ENCODE measurements around the gene RAC2.

RAC2 gene

DNA sequence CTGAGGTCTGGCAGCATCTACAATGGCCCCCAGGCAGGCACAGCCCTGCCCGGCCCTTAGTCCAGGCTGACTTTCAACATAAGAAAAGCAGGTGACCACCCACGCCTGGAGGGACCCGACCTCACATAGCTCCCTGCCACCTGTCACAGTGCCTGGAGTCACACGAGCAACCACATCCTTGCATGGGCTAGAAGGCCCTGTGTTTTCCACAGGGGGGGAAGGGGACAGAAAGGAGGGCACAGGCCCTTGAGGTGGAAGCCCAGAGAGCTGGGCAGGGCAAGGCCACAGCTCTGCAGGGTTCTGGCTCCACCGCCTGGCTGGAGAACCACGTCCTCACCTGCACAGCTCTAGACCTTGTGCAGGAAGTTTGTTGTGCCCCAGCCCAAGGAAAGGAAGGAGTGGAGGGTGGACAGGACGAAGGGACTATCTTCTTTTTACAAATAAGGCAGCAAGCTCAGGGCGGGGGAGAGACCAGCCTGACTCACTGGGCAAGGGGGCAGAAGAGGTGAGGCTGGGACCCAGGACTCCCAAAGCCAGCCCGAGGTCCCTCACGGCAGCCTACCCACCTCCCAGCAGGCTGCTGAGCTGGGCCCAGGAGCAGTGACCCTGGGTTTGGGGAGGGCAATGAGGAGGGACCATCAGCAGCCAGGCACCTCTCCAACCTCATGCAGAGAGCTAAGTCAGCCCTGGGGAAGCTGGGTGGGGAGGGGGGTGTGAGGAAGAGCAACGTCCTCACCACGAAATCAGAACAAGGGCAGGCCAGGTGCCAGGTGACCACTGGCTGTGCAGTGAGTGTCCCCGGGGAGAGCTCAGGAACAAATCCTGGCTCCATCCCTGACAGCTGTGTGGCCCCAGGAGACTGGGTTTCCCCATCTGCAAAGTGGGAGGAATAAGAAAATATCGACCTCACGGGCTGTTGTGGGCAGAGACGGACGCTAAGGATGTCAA, 60.4 kb downstream of the RAC2 start:
- H3K36me3 ChIP-seq (ENCODE audit: control insufficient read depth, insufficient read depth, low read length): peaks cover 20% of the 10 kb centered on the region
- H3K9me3 ChIP-seq (ENCODE audit: control insufficient read depth, low read length): no peaks in the 10 kb centered on the region
- peaks cover 15% of the 10 kb centered on the region for H3K4me1 ChIP-seq (ENCODE audit: control insufficient read depth, insufficient read depth, low read length, poor library complexity, severe bottlenecking)
- H3K27ac ChIP-seq (ENCODE audit: low read depth, low read length, severe bottlenecking): no peak overlapping the region
- WGBS, 2 experiments (ENCODE audit: insufficient coverage in 2 of 2): 89 to 93% methylated on average over 12 to 16 of the region's 17 CpGs
- no peak overlapping the region for H3K4me3 ChIP-seq (ENCODE audit: extremely low read depth, insufficient read depth, low read length, poor library complexity, severe bottlenecking)

- H3K27ac ChIP-seq (ENCODE audit: low read depth, low read length, severe bottlenecking): no peak overlapping the region
- 92 to 100% methylated on average over 1 to 2 of the region's 3 CpGs for WGBS, 2 experiments (ENCODE audit: insufficient coverage in 2 of 2)
- no peak overlapping the region for H3K4me3 ChIP-seq (ENCODE audit: extremely low read depth, insufficient read depth, low read length, poor library complexity, severe bottlenecking)
- peaks cover 20% of the 10 kb centered on the region for H3K36me3 ChIP-seq (ENCODE audit: control insufficient read depth, insufficient read depth, low read length)
- peaks cover 14% of the 10 kb centered on the region for H3K4me1 ChIP-seq (ENCODE audit: control insufficient read depth, insufficient read depth, low read length, poor library complexity, severe bottlenecking)
- no peaks in the 10 kb centered on the region for H3K9me3 ChIP-seq (ENCODE audit: control insufficient read depth, low read length)
Observed at GRCh38 chr22:37182949-37183245, 61.2 kb downstream of the RAC2 start.

GRCh38 chr22:37182101-37182948, 61.7 kb downstream of the RAC2 start:
- H3K4me3 ChIP-seq (ENCODE audit: extremely low read depth, insufficient read depth, low read length, poor library complexity, severe bottlenecking): no peak overlapping the region
- H3K9me3 ChIP-seq (ENCODE audit: control insufficient read depth, low read length): no peaks in the 10 kb centered on the region
- H3K27ac ChIP-seq (ENCODE audit: low read depth, low read length, severe bottlenecking): no peak overlapping the region
- 92 to 95% methylated on average over 34 to 37 of the region's 37 CpGs for WGBS, 2 experiments (ENCODE audit: insufficient coverage in 2 of 2)
- peaks cover 20% of the 10 kb centered on the region for H3K36me3 ChIP-seq (ENCODE audit: control insufficient read depth, insufficient read depth, low read length)
- H3K4me1 ChIP-seq (ENCODE audit: control insufficient read depth, insufficient read depth, low read length, poor library complexity, severe bottlenecking): peaks cover 14% of the 10 kb centered on the region

DNA sequence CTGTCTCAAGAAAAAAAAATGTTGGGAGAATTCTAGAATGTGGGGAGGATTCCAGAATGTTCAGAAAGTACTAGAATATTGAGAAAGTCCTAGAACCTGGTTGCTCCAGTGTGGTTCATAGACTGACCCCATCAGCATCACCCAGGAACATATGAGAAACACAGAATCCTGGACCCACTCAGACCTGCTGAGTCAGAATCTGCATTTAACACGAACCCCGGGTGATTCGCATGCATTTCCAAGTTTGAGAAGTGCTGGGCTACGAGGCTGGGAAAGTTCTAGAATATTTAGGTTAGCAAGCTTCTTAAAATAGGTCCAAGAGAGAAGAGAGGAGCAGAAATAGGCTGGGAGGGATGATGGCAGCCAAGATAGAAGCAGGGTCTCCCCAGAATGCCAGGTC, 62.4 kb downstream of the RAC2 start:
- H3K4me1 ChIP-seq (ENCODE audit: control insufficient read depth, insufficient read depth, low read length, poor library complexity, severe bottlenecking): peaks cover 14% of the 10 kb centered on the region
- H3K36me3 ChIP-seq (ENCODE audit: control insufficient read depth, insufficient read depth, low read length): peaks cover 20% of the 10 kb centered on the region
- no peaks in the 10 kb centered on the region for H3K9me3 ChIP-seq (ENCODE audit: control insufficient read depth, low read length)
- 88 to 95% methylated on average over 4 of the region's 4 CpGs for WGBS, 2 experiments (ENCODE audit: insufficient coverage in 2 of 2)
- no peak overlapping the region for H3K4me3 ChIP-seq (ENCODE audit: extremely low read depth, insufficient read depth, low read length, poor library complexity, severe bottlenecking)
- H3K27ac ChIP-seq (ENCODE audit: low read depth, low read length, severe bottlenecking): no peak overlapping the region

GRCh38 chr22:37180531-37181231, 63.4 kb downstream of the RAC2 start:
- peaks cover 20% of the 10 kb centered on the region for H3K36me3 ChIP-seq (ENCODE audit: control insufficient read depth, insufficient read depth, low read length)
- H3K4me3 ChIP-seq (ENCODE audit: extremely low read depth, insufficient read depth, low read length, poor library complexity, severe bottlenecking): no peak overlapping the region
- no peak overlapping the region for H3K27ac ChIP-seq (ENCODE audit: low read depth, low read length, severe bottlenecking)
- H3K4me1 ChIP-seq (ENCODE audit: control insufficient read depth, insufficient read depth, low read length, poor library complexity, severe bottlenecking): peaks cover 18% of the 10 kb centered on the region
- WGBS, 2 experiments (ENCODE audit: insufficient coverage in 2 of 2): 92 to 95% methylated on average over 12 to 13 of the region's 15 CpGs
- no peaks in the 10 kb centered on the region for H3K9me3 ChIP-seq (ENCODE audit: control insufficient read depth, low read length)

DNA sequence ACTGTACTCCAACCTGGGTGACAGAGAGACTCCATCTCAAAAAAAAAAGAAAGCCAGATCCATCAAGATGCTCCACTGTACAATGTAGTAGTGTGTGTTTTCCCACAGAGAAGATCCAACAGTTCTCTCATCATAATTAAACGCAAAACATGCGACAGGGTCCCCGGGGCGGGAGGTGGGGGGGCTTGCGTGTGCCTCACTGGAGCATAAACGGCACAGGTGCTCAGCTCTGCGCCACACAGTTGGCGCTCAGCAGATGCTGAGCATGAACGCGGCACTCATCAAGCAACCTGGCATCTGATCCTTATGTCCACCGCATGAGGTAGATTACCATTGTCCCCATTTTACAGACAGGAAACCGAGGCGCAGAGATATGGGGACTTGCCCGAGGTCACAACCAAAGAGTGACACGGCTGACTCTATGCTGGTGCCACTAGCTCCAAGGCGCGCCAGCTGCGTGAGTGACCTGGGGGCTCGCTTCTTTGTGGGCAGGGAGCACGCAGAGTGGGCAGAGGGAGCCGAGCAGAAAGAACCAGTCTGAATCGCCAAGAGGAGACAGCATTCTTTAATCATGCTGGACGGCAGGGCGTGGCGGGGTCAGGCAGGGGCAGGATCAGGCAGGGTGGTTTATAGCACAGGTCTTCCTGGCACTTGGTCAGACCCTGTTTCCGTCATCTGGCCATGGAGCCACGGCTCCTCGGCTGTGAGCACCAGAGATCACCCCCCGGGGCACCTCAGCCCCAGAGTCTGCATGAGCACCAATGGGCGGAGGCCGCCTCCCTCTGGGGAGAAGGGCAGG, 64.2 kb downstream of the RAC2 start:
- H3K4me1 ChIP-seq (ENCODE audit: control insufficient read depth, insufficient read depth, low read length, poor library complexity, severe bottlenecking): peaks cover 18% of the 10 kb centered on the region
- 95 to 97% methylated on average over 29 to 30 of the region's 31 CpGs for WGBS, 2 experiments (ENCODE audit: insufficient coverage in 2 of 2)
- H3K4me3 ChIP-seq (ENCODE audit: extremely low read depth, insufficient read depth, low read length, poor library complexity, severe bottlenecking): no peak overlapping the region
- H3K9me3 ChIP-seq (ENCODE audit: control insufficient read depth, low read length): no peaks in the 10 kb centered on the region
- peaks cover 20% of the 10 kb centered on the region for H3K36me3 ChIP-seq (ENCODE audit: control insufficient read depth, insufficient read depth, low read length)
- no peak overlapping the region for H3K27ac ChIP-seq (ENCODE audit: low read depth, low read length, severe bottlenecking)

GRCh38 chr22:37179126-37179470, 65.0 kb downstream of the RAC2 start:
- 88 to 97% methylated on average over 5 to 7 of the region's 10 CpGs for WGBS, 2 experiments (ENCODE audit: insufficient coverage in 2 of 2)
- Histone ChIP-seq H3K36me3 (ENCODE audit: control insufficient read depth, insufficient read depth, low read length) (peaks cover 16% of the 10 kb centered on the region), H3K9me3 (ENCODE audit: control insufficient read depth, low read length) (no peaks in the 10 kb centered on the region), H3K27ac (ENCODE audit: low read depth, low read length, severe bottlenecking) (no peak overlapping the region), H3K4me1 (ENCODE audit: control insufficient read depth, insufficient read depth, low read length, poor library complexity, severe bottlenecking) (peaks cover 18% of the 10 kb centered on the region), H3K4me3 (ENCODE audit: extremely low read depth, insufficient read depth, low read length, poor library complexity, severe bottlenecking) (no peak overlapping the region)

DNA sequence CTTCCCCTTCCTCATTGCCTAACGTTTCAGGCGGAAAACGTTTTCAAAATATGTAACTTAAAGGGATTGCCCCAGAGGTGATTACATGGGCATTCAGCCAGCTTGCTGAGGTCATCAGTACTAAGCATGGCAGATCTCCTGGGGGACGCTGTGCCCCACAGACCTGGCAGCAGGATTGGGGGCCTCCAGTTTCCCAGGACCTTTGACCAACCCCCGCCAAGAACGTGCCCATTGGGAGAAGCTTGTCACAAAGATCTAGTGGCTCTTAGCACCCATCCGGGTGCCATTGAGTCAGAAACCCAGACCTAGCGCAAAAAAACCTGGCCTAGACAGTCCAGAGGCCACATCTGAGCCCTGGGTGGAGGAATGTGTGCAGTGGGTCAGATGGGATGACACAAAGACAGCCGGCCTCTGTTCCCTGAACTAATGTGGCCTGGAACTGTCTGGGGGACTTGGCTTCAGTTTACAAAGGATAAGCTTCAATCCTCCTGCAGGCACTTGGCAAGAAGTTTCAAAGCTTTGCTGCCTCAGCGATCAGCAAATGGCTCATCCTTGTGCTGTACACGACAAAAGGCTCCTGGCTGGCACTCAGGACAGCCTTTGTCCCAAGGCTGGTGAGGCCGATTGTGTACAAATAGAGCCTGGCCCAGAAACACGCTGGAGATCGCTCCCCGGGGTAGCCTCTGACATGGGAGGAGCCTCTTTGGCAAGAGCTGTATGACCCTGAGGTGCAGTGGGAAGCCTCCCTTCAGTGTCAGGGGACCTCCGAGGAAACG, 65.5 kb downstream of the RAC2 start:
- Histone ChIP-seq H3K36me3 (ENCODE audit: control insufficient read depth, insufficient read depth, low read length) (peaks cover 10% of the 10 kb centered on the region), H3K4me1 (ENCODE audit: control insufficient read depth, insufficient read depth, low read length, poor library complexity, severe bottlenecking) (peaks cover 18% of the 10 kb centered on the region), H3K9me3 (ENCODE audit: control insufficient read depth, low read length) (no peaks in the 10 kb centered on the region), H3K27ac (ENCODE audit: low read depth, low read length, severe bottlenecking) (no peak overlapping the region), H3K4me3 (ENCODE audit: extremely low read depth, insufficient read depth, low read length, poor library complexity, severe bottlenecking) (no peak overlapping the region)
- WGBS, 2 experiments (ENCODE audit: insufficient coverage in 2 of 2): 74 to 75% methylated on average over 16 to 17 of the region's 17 CpGs

DNA sequence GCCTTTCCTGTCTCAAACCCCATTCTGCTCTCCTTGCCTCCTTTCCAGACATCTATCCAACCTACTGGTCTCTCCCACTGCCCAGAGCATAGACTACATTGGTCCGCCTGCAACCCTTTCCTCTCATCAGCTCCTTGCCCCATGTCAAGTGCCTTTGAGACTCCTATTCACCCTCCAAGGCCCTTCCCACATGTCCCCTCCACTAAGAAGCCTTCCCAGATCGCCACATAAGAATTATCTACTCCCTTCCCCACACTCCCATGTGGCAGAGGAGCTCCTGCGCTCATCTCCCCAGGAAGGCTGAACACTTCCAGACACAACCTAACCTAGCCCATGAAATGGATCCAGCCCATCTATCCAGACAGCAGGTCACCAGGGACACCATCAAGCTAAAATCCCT, 66.3 kb downstream of the RAC2 start:
- H3K9me3 ChIP-seq (ENCODE audit: control insufficient read depth, low read length): no peaks in the 10 kb centered on the region
- peaks cover 18% of the 10 kb centered on the region for H3K4me1 ChIP-seq (ENCODE audit: control insufficient read depth, insufficient read depth, low read length, poor library complexity, severe bottlenecking)
- H3K36me3 ChIP-seq (ENCODE audit: control insufficient read depth, insufficient read depth, low read length): peaks cover 7% of the 10 kb centered on the region
- H3K27ac ChIP-seq (ENCODE audit: low read depth, low read length, severe bottlenecking): no peak overlapping the region
- 92 to 93% methylated on average over 1 to 3 of the region's 3 CpGs for WGBS, 2 experiments (ENCODE audit: insufficient coverage in 2 of 2)
- H3K4me3 ChIP-seq (ENCODE audit: extremely low read depth, insufficient read depth, low read length, poor library complexity, severe bottlenecking): no peak overlapping the region

Measured in mesodermal cell (in vitro differentiated cells).